Measurements from ENCODE around the gene PLEKHD1.

DNA sequence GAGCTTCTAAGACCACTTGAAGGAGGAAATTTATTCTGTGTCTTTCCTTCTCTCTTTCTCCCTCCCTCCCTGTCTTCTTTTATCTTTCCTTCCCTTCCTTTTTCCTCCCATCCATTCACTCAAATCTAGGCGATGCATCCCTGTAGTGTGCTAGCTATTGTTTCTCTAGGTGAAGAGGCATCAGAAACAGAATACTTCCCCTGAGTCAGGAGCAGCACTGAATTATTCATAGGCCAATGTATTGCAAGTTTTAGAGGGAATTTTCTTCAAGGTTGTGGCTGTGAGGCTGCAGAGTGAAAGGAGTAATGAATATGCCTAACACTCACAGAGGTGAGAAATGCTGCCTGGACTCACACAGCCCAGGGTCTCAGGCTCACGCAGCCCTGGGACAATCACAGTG lies 67.0 kb downstream of the PLEKHD1 start:
- TF ChIP-seq, protein P1, sequence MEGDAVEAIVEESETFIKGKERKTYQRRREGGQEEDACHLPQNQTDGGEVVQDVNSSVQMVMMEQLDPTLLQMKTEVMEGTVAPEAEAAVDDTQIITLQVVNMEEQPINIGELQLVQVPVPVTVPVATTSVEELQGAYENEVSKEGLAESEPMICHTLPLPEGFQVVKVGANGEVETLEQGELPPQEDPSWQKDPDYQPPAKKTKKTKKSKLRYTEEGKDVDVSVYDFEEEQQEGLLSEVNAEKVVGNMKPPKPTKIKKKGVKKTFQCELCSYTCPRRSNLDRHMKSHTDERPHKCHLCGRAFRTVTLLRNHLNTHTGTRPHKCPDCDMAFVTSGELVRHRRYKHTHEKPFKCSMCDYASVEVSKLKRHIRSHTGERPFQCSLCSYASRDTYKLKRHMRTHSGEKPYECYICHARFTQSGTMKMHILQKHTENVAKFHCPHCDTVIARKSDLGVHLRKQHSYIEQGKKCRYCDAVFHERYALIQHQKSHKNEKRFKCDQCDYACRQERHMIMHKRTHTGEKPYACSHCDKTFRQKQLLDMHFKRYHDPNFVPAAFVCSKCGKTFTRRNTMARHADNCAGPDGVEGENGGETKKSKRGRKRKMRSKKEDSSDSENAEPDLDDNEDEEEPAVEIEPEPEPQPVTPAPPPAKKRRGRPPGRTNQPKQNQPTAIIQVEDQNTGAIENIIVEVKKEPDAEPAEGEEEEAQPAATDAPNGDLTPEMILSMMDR (IDR thresholded peaks at IDR 0.05; ENCODE audit: low read depth, low read length, poor library complexity, severe bottlenecking) = no peak
- TF ChIP-seq EZH2phosphoT487 (IDR thresholded peaks at IDR 0.05; ENCODE audit: borderline replicate concordance, low read length) = no peak
